GM19025 (cell line): ENCODE results near the gene HELB.

Experiments
- ATAC-seq: cut with Tn5 transposase; IDR thresholded peaks from one replicate; pipeline ENCODE4 v1.9.1; 2021; ENCODE audit warnings: mild to moderate bottlenecking, low read depth, moderate library complexity; ENCODE audit not compliant: unreplicated experiment

HELB gene

GRCh38 chr12:66352899-66353298, 50.6 kb downstream of the HELB start:
- no peak for ATAC-seq

GRCh38 chr12:66354291-66354690, 52.0 kb downstream of the HELB start:
- ATAC-seq: no peak

GRCh38 chr12:66359300-66359699, 57.0 kb downstream of the HELB start:
- ATAC-seq: no peak

- ATAC-seq: no peak
These were observed 59.4 kb downstream of the HELB start for GRCh38 chr12:66361703-66362102.

- ATAC-seq: no peak
These were observed 63.6 kb downstream of the HELB start for GRCh38 chr12:66365718-66366490.

- ATAC-seq: no peak
These were observed 64.8 kb downstream of the HELB start for GRCh38 chr12:66367015-66367667.

- ATAC-seq: no peak
These were observed 69.7 kb downstream of the HELB start for GRCh38 chr12:66371982-66372381.

- no peak for ATAC-seq
These were observed 73.3 kb downstream of the HELB start for GRCh38 chr12:66375560-66375959.

- no peak for ATAC-seq
These were observed 77.3 kb downstream of the HELB start for GRCh38 chr12:66379616-66380015.

GRCh38 chr12:66380769-66381535, 78.7 kb downstream of the HELB start:
- no peak for ATAC-seq

- ATAC-seq: no peak
These were observed 84.8 kb downstream of the HELB start for GRCh38 chr12:66387117-66387516.
